ENCODE results near the gene CCL22.

CCL22 gene

GRCh38 chr16:57347858-57348257 is 10.7 kb upstream of the CCL22 start:
- DNase-seq (ENCODE audit: low read depth, low spot score): no peak

- no peak for DNase-seq (ENCODE audit: low read depth, low spot score)
These were observed 10.3 kb upstream of the CCL22 start for GRCh38 chr16:57348327-57348726.

- DNase-seq (ENCODE audit: low read depth, low spot score): no peak
These were observed 9.2 kb upstream of the CCL22 start for GRCh38 chr16:57349212-57350031.

GRCh38 chr16:57352636-57353047 is 5.9 kb upstream of the CCL22 start:
- DNase-seq (ENCODE audit: low read depth, low spot score): no peak

GRCh38 chr16:57354311-57354710 is 4.3 kb upstream of the CCL22 start:
- no peak for DNase-seq (ENCODE audit: low read depth, low spot score)

- no peak for DNase-seq (ENCODE audit: low read depth, low spot score)
These were observed 2.6 kb upstream of the CCL22 start for GRCh38 chr16:57355898-57356414.

- no peak for DNase-seq (ENCODE audit: low read depth, low spot score)
These were observed 2.0 kb upstream of the CCL22 start for GRCh38 chr16:57356547-57356946.

GRCh38 chr16:57357330-57358085 is 1.1 kb upstream of the CCL22 start:
- DNase-seq (ENCODE audit: low read depth, low spot score): no peak

- no peak for DNase-seq (ENCODE audit: low read depth, low spot score)
These were observed 530 bp upstream of the CCL22 start for GRCh38 chr16:57358086-57358420.

GRCh38 chr16:57360321-57360935 is 1.8 kb downstream of the CCL22 start:
- DNase-seq (ENCODE audit: low read depth, low spot score): no peak

- no peak for DNase-seq (ENCODE audit: low read depth, low spot score)
These were observed 2.8 kb downstream of the CCL22 start for GRCh38 chr16:57361404-57361803.

GRCh38 chr16:57364143-57364542 is 5.6 kb downstream of the CCL22 start:
- no peak for DNase-seq (ENCODE audit: low read depth, low spot score)

GRCh38 chr16:57366544-57367040 is 8.0 kb downstream of the CCL22 start:
- DNase-seq (ENCODE audit: low read depth, low spot score): no peak

GRCh38 chr16:57367116-57367752 is 8.7 kb downstream of the CCL22 start:
- no peak for DNase-seq (ENCODE audit: low read depth, low spot score)

- DNase-seq (ENCODE audit: low read depth, low spot score): no peak
These were observed 13.2 kb downstream of the CCL22 start for GRCh38 chr16:57371494-57372371.

GRCh38 chr16:57372372-57373116 is 14.0 kb downstream of the CCL22 start, which contains the start of gene CX3CL1:
Gene CX3CL1 (plus strand): TSS chr16:57372490. CDS start chr16:57372569, 79 bp downstream.
- no peak for DNase-seq (ENCODE audit: low read depth, low spot score)

- DNase-seq (ENCODE audit: low read depth, low spot score): no peak
These were observed 14.7 kb downstream of the CCL22 start for GRCh38 chr16:57373117-57373947.

- no peak for DNase-seq (ENCODE audit: low read depth, low spot score)
These were observed 15.5 kb downstream of the CCL22 start for GRCh38 chr16:57374067-57374534.
